HepG2 (cell line): ENCODE results near the gene ATE1. TPM values are rescaled to one million over a fixed set of nuclear protein-coding genes. Genes with fewer than 3 reads are reported as not detected.

ENCODE experiments used
- ATF1 ChIP-seq: IDR thresholded peaks from 2 replicates; pipeline ENCODE4 v1.6.1; 2016; ENCODE audit warnings: mild to moderate bottlenecking, control low read depth
- BRCA1 ChIP-seq: sonication (generic); formaldehyde crosslinking; IDR thresholded peaks from 2 replicates; pipeline ENCODE4 v1.4.0; 2020; ENCODE audit warnings: missing genetic modification reagents
- CBFB ChIP-seq: sonication (generic); formaldehyde crosslinking; IDR thresholded peaks from 2 replicates; pipeline ENCODE4 v1.4.0; 2020; ENCODE audit warnings: missing genetic modification reagents
- DZIP1 ChIP-seq: sonication (generic); formaldehyde crosslinking; IDR thresholded peaks from 2 replicates; pipeline ENCODE4 v1.5.0; 2020; ENCODE audit warnings: mild to moderate bottlenecking, missing genetic modification reagents
- EP300 ChIP-seq, 3 experiments: sonication (generic) in 1 of 3; formaldehyde crosslinking in 1 of 3; IDR thresholded peaks; 2 replicates each; pipeline versions ENCODE4 v1.5.1 to v1.6.1; 2011 to 2020; ENCODE audit warnings: low read depth in 2 of 3, low read length in 2 of 3, borderline replicate concordance in 1 of 3, improper control_type of control experiment in 1 of 3, mild to moderate bottlenecking in 1 of 3, missing genetic modification reagents in 1 of 3, moderate library complexity in 1 of 3
- ESRRA ChIP-seq: sonication (generic); formaldehyde crosslinking; IDR thresholded peaks from 2 replicates; pipeline ENCODE4 v1.5.1; 2020; ENCODE audit warnings: mild to moderate bottlenecking, low read depth, missing genetic modification reagents
- FOXO1 ChIP-seq: sonication (generic); formaldehyde crosslinking; IDR thresholded peaks from 2 replicates; pipeline ENCODE4 v1.4.0; 2020; ENCODE audit warnings: missing genetic modification reagents
- GTF2F1 ChIP-seq: fragments of 150-350 bp; IDR thresholded peaks from 2 replicates; pipeline ENCODE4 v1.6.1; 2014; ENCODE audit warnings: low read length
- HINFP ChIP-seq: sonication (generic); formaldehyde crosslinking; IDR thresholded peaks from 2 replicates; pipeline ENCODE4 v1.4.0; 2020; ENCODE audit warnings: low read depth, mild to moderate bottlenecking, missing genetic modification reagents
- HOXA7 ChIP-seq: sonication (generic); formaldehyde crosslinking; IDR thresholded peaks from 2 replicates; pipeline ENCODE4 v1.8.1; 2022; ENCODE audit warnings: mild to moderate bottlenecking, missing genetic modification reagents, moderate library complexity
- JUNB ChIP-seq: sonication (generic); formaldehyde crosslinking; IDR thresholded peaks from 2 replicates; pipeline ENCODE4 v1.8.0; 2022; ENCODE audit warnings: missing genetic modification reagents, mild to moderate bottlenecking, borderline replicate concordance
- KDM2A ChIP-seq: sonication (generic); formaldehyde crosslinking; IDR thresholded peaks from 2 replicates; pipeline ENCODE4 v1.4.0; 2020; ENCODE audit warnings: low read depth, missing genetic modification reagents, borderline replicate concordance
- SAFB2 ChIP-seq: sonication (generic); formaldehyde crosslinking; IDR thresholded peaks from 2 replicates; pipeline ENCODE4 v1.5.1; 2020; ENCODE audit warnings: missing genetic modification reagents, low read depth, mild to moderate bottlenecking, borderline replicate concordance
- SP2 ChIP-seq: sonication (generic); formaldehyde crosslinking; IDR thresholded peaks from 2 replicates; pipeline ENCODE4 v1.5.1; 2020; ENCODE audit warnings: mild to moderate bottlenecking, missing genetic modification reagents
- ZFP1 ChIP-seq: IDR thresholded peaks from 2 replicates; pipeline ENCODE4 v1.6.1; 2016
- ZGPAT ChIP-seq: IDR thresholded peaks from 2 replicates; pipeline ENCODE4 v1.6.1; 2016; ENCODE audit warnings: mild to moderate bottlenecking
- ZNF276 ChIP-seq: sonication (generic); formaldehyde crosslinking; IDR thresholded peaks from 2 replicates; pipeline ENCODE4 v1.4.0; 2020; ENCODE audit warnings: mild to moderate bottlenecking, low read depth, missing genetic modification reagents
- ZNF484 ChIP-seq: sonication (generic); formaldehyde crosslinking; IDR thresholded peaks from 2 replicates; pipeline ENCODE4 v1.5.1; 2020; ENCODE audit warnings: mild to moderate bottlenecking, low read depth, missing genetic modification reagents, borderline replicate concordance
- ZNF615 ChIP-seq: sonication (generic); formaldehyde crosslinking; IDR thresholded peaks from 2 replicates; pipeline ENCODE4 v1.5.0; 2020; ENCODE audit warnings: mild to moderate bottlenecking, missing genetic modification reagents, borderline replicate concordance
- ZNF790 ChIP-seq: sonication (generic); formaldehyde crosslinking; IDR thresholded peaks from 2 replicates; pipeline ENCODE4 v1.8.0; 2022; ENCODE audit warnings: missing genetic modification reagents, mild to moderate bottlenecking, borderline replicate concordance
- ZNF891 ChIP-seq: sonication (generic); formaldehyde crosslinking; IDR thresholded peaks from 2 replicates; pipeline ENCODE4 v1.5.0; 2020; ENCODE audit warnings: mild to moderate bottlenecking, missing genetic modification reagents
- ZSCAN20 ChIP-seq: sonication (generic); formaldehyde crosslinking; IDR thresholded peaks from 2 replicates; pipeline ENCODE4 v1.4.0; 2020; ENCODE audit warnings: missing genetic modification reagents, mild to moderate bottlenecking, borderline replicate concordance
- polyA plus RNA-seq, 8 experiments: library from polyadenylated mRNA; depleted of rRNA in 3 of 8; stranded (reverse) in 7 of 8; unstranded in 1 of 8; fragments of >200 nt; fragmentation: Illumina TruSeq in 4 of 8; extraction: Trizol in 4 of 8; gene quantifications; 2 replicates each; pipeline versions ENCODE4 v1.2.1 to v1.2.3, GENCODE V29; 2011 to 2016; ENCODE audit warnings: low read depth in 4 of 8, missing spikeins in 1 of 8, mixed read lengths in 1 of 8; ENCODE audit not compliant: insufficient read depth in 1 of 8
- total RNA-seq, 5 experiments: library from RNA; depleted of rRNA; stranded (reverse); fragments of >200 nt; fragmentation: Illumina TruSeq; extraction: Trizol; gene quantifications; 2 replicates each; pipeline ENCODE4 v1.2.3, GENCODE V29; 2016; ENCODE audit warnings: low read depth in 1 of 5

ATE1 gene
- total and polyA plus RNA-seq, 2 of the 13 experiments (the other 11 are each of a cell fraction or from before 2014, with no cell fraction given) = 17.5 to 42.2 TPM

- TF ChIP-seq SP2 (no peak), HINFP (CRISPR knock-in tag) (0 out of 2 replicates have a peak, but pooled peaks have one; percentile 32), HOXA7 (CRISPR knock-in tag) (no peak), ZGPAT (peak; percentile 76; the same call in 1 of the 2 replicates), ESRRA (CRISPR knock-in tag) (peak; percentile 51; the same call in 1 of the 2 replicates), ZSCAN20 (CRISPR knock-in tag) (no peak), JUNB (CRISPR knock-in tag) (no peak; the same call in 1 of the 2 replicates), SAFB2 (CRISPR knock-in tag) (no peak), CBFB (peak; percentile 26; the same call in 1 of the 2 replicates), EP300 (IDR thresholded peaks at IDR 0.05; ENCODE audit: low read depth in 2 of 2, low read length in 2 of 2) (peak; percentile 75 to 86; a peak in 3 of 4 replicates), EP300 (CRISPR knock-in tag; IDR thresholded peaks at IDR 0.05; ENCODE audit: borderline replicate concordance) (peak; percentile 79; the same call in 1 of the 2 replicates), ZNF276 (CRISPR knock-in tag) (no peak), DZIP1 (CRISPR knock-in tag) (no peak), ZNF615 (CRISPR knock-in tag) (0 out of 2 replicates have a peak, but pooled peaks have one; percentile 48), BRCA1 (no peak), ZFP1 (peak; percentile 36; the same call in 1 of the 2 replicates), ZNF891 (CRISPR knock-in tag) (no peak), KDM2A (CRISPR knock-in tag) (peak; percentile 32; the same call in 1 of the 2 replicates), ZNF484 (CRISPR knock-in tag) (no peak), FOXO1 (CRISPR knock-in tag) (peak; percentile 81), ZNF790 (no peak), GTF2F1 (no peak), ATF1 (0 out of 2 replicates have a peak, but pooled peaks have one; percentile 25)
These were observed 72.9 kb downstream of the ATE1 start (continued) for GRCh38 chr10:121854809-121855445.
